Naive B cell (primary cell): ENCODE results near the gene SWT1. TPM values are rescaled to one million over a fixed set of nuclear protein-coding genes. Genes with fewer than 3 reads are reported as not detected.

Source experiments
- ATAC-seq, 2 donors: fragments of 150-1000 bp; cut with Tn5 transposase; 2 replicates each; pipeline ENCODE4 v1.10.0; 2021; ENCODE audit warnings: low read depth in 2 of 2, mild to moderate bottlenecking in 2 of 2, moderate library complexity in 2 of 2
- DNase-seq: peaks from one replicate; pipeline ENCODE4 v3.0.0; 2022
- H3K27ac Mint-ChIP-seq, 6 donors: one replicate each; pipeline ENCODE4 v1.8.0; 2020 to 2022; ENCODE audit warnings: mild to moderate bottlenecking in 6 of 6, mixed read lengths in 6 of 6, moderate library complexity in 5 of 6, inconsistent platforms in 2 of 6
- H3K27me3 Mint-ChIP-seq, 3 donors: one replicate each; pipeline ENCODE4 v1.8.0; 2021 to 2022; ENCODE audit warnings: mixed read lengths in 3 of 3, mild to moderate bottlenecking in 1 of 3
- H3K36me3 Mint-ChIP-seq, 2 donors: one replicate each; pipeline ENCODE4 v1.8.0; 2020 to 2022; ENCODE audit warnings: mixed read lengths in 2 of 2, inconsistent platforms in 1 of 2, mild to moderate bottlenecking in 1 of 2
- H3K4me1 Mint-ChIP-seq, 3 donors: one replicate each; pipeline ENCODE4 v1.8.0; 2020 to 2022; ENCODE audit warnings: mixed read lengths in 3 of 3, inconsistent platforms in 1 of 3, mild to moderate bottlenecking in 1 of 3, moderate library complexity in 1 of 3
- H3K4me3 Mint-ChIP-seq, 8 donors: one replicate each; pipeline ENCODE4 v1.8.0; 2020 to 2022; ENCODE audit warnings: mild to moderate bottlenecking in 8 of 8, mixed read lengths in 8 of 8, moderate library complexity in 8 of 8, inconsistent platforms in 2 of 8
- H3K9me3 Mint-ChIP-seq, 7 donors: one replicate each; pipeline ENCODE4 v1.8.0; 2020 to 2022; ENCODE audit warnings: mixed read lengths in 7 of 7, mild to moderate bottlenecking in 5 of 7, inconsistent platforms in 2 of 7, moderate library complexity in 1 of 7
- polyA plus RNA-seq, 6 donors: library from polyadenylated mRNA; unstranded; fragments of 300-500 nt; fragmentation: Illumina TruSeq; gene quantifications; one replicate each; pipeline ENCODE4 v1.2.3, GENCODE V29; 2021; ENCODE audit warnings: low read depth in 6 of 6

Gene SWT1
- polyA plus RNA-seq, 6 donors from 2014 or later: 4.0 to 6.8 (median 5.3) TPM

GRCh38 chr1:185262151-185262550 lies 105.2 kb downstream of the SWT1 start:
- ATAC-seq (no peak), DNase-seq (no peak)
- Mint-ChIP-seq H3K27me3 (no peaks in the 10 kb centered on the region), H3K4me3 (no peak overlapping the region), H3K36me3 (no peaks in the 10 kb centered on the region), H3K27ac (no peak overlapping the region), H3K4me1 (no peaks in the 10 kb centered on the region), H3K9me3 (no peaks in the 10 kb centered on the region)

DNA sequence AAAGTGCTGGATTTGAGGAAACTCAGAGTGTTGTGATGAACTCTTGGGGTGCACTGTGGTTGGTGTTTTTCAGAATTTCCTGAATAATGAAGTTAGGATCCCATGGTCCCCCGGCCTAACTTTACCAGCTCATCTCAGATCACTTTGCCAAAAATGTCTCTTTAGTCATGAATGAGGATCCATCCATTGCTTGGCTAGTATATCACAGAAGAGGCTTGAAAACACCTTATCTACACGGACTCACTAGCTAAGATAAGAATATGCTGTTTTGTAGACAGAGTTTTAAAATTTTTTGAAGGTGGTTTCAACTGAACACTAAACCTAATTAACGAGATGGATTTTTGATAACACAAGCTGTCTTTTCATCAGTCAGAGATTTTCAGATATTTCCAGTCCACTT lies 106.3 kb downstream of the SWT1 start:
- Mint-ChIP-seq H3K36me3 (no peaks in the 10 kb centered on the region), H3K4me3 (no peak overlapping the region), H3K4me1 (no peaks in the 10 kb centered on the region), H3K27ac (no peak overlapping the region), H3K9me3 (no peaks in the 10 kb centered on the region), H3K27me3 (no peaks in the 10 kb centered on the region)
- DNase-seq (no peak), ATAC-seq (no peak)

DNA sequence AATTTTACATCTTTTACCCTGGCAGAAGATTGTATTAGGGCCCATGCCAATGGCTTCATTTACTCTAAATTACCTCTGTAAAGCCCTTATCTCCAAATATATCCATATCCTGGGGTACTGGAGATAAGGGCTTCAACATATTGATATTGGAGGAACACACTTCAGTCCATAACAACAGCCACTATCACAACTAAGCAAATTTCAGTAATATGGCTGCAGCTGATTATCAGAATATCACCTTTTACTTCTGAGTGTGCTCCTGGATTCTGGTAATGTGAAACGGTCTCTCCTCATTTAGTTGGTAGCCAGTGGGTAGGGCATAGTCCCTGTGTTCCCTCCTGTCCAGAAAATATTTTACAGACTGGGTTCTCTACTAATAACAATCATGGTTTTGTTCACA lies 106.8 kb downstream of the SWT1 start:
- no peak overlapping the region for H3K4me3 Mint-ChIP-seq
- no peaks in the 10 kb centered on the region for H3K4me1 Mint-ChIP-seq
- no peak overlapping the region for H3K27ac Mint-ChIP-seq
- ATAC-seq (no peak), DNase-seq (no peak)
- no peaks in the 10 kb centered on the region for H3K36me3 Mint-ChIP-seq
- no peaks in the 10 kb centered on the region for H3K27me3 Mint-ChIP-seq
- no peaks in the 10 kb centered on the region for H3K9me3 Mint-ChIP-seq

DNA sequence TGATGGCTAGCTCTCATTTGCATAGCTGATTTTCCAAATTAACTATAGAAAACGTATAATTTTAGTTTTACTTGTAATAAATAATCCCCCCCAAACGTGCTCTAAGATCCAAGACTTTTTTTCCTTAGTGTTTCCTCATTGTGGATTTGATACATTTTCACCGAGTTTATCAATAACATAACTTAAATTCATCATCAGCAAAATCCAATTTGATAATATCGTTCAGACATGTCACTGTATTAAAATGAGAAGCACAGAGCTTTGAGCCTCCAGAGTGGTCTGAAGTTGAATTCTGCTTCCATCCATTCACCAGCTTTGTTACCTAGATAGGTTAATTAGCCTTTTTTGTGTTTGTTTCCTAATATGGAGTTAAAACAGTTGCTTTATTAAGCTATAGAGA lies 108.3 kb downstream of the SWT1 start:
- no peak overlapping the region for H3K4me3 Mint-ChIP-seq
- no peaks in the 10 kb centered on the region for H3K36me3 Mint-ChIP-seq
- ATAC-seq: no peak
- H3K9me3 Mint-ChIP-seq: no peaks in the 10 kb centered on the region
- H3K4me1 Mint-ChIP-seq: no peaks in the 10 kb centered on the region
- H3K27ac Mint-ChIP-seq: no peak overlapping the region
- DNase-seq: no peak
- no peaks in the 10 kb centered on the region for H3K27me3 Mint-ChIP-seq

DNA sequence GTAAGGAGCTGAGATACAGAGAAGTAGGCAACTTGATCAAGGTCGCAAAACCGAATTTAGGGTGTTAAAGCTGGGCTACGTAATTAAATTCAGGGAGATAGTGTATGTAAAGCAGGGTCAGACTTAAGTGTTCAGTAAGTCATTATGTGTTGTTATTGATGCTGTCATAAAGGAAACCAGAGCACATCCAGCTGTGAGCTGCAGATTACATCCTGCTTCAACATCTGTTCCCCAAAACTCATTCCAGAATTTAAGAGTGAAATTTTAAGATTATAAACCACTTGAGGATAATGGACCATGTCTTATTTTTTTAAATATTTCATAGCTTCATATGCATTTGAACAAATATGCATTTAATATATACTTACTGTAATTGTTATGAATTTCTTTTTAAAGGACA lies 110.3 kb downstream of the SWT1 start:
- no peak for DNase-seq
- Mint-ChIP-seq H3K4me1 (no peaks in the 10 kb centered on the region), H3K36me3 (peaks cover 0 to 7% of the 10 kb centered on the region in 2 donors), H3K4me3 (no peak overlapping the region), H3K27ac (no peak overlapping the region), H3K27me3 (no peaks in the 10 kb centered on the region), H3K9me3 (no peaks in the 10 kb centered on the region)
- no peak for ATAC-seq

- Mint-ChIP-seq H3K9me3 (no peaks in the 10 kb centered on the region), H3K4me1 (no peaks in the 10 kb centered on the region)
- no peak for ATAC-seq
Measured at GRCh38 chr1:185267701-185268100, 110.7 kb downstream of the SWT1 start.

GRCh38 chr1:185268352-185268751 lies 111.4 kb downstream of the SWT1 start:
- Mint-ChIP-seq H3K36me3 (peaks cover 0 to 10% of the 10 kb centered on the region in 2 donors), H3K27me3 (no peaks in the 10 kb centered on the region), H3K27ac (no peak overlapping the region), H3K4me3 (no peak overlapping the region), H3K9me3 (no peaks in the 10 kb centered on the region), H3K4me1 (no peaks in the 10 kb centered on the region)
- ATAC-seq (no peak), DNase-seq (no peak)

More at GRCh38 chr1:185267701-185268100, 110.7 kb downstream of the SWT1 start:
- H3K27me3 Mint-ChIP-seq: no peaks in the 10 kb centered on the region
- no peak overlapping the region for H3K4me3 Mint-ChIP-seq
- DNase-seq: no peak
- peaks cover 0 to 10% of the 10 kb centered on the region in 2 donors for H3K36me3 Mint-ChIP-seq
- H3K27ac Mint-ChIP-seq: no peak overlapping the region

DNA sequence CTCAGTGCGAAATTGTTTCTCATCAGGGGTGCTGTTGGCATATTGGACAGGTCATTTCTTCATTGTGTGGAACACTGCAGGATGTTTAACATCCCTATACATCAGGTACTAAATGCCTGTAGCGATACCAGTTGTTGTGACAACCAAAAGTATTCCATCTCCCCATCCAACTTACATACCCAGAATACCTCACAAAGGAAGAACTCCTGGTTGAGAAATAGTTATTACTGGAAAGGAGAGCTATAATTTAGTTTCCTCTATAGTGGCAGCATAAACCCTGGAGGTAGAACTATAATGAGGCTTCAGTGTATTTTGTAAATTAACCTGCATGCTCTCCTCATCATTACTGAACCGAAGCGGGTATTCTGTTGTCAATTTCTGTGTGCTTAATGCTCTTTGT lies 115.0 kb downstream of the SWT1 start:
- DNase-seq (no peak), ATAC-seq (no peak)
- H3K27me3 Mint-ChIP-seq: no peaks in the 10 kb centered on the region
- H3K4me3 Mint-ChIP-seq: no peak overlapping the region
- H3K4me1 Mint-ChIP-seq: no peaks in the 10 kb centered on the region
- no peak overlapping the region for H3K27ac Mint-ChIP-seq
- H3K9me3 Mint-ChIP-seq: no peaks in the 10 kb centered on the region
- H3K36me3 Mint-ChIP-seq: peaks cover 0 to 10% of the 10 kb centered on the region in 2 donors

- DNase-seq: no peak
- Mint-ChIP-seq H3K4me1 (peaks cover 0 to 1% (median 0%) of the 10 kb centered on the region in 3 donors), H3K36me3 (peaks cover 24 to 32% of the 10 kb centered on the region in 2 donors), H3K27ac (no peak overlapping the region), H3K27me3 (no peaks in the 10 kb centered on the region), H3K4me3 (no peak overlapping the region), H3K9me3 (peaks cover 0 to 1% (median 0%) of the 10 kb centered on the region in 7 donors)
- no peak for ATAC-seq
Measured at GRCh38 chr1:185279571-185279970, 122.6 kb downstream of the SWT1 start.

GRCh38 chr1:185280589-185280988 lies 123.6 kb downstream of the SWT1 start:
- H3K4me1 Mint-ChIP-seq: peaks cover 0 to 1% (median 0%) of the 10 kb centered on the region in 3 donors
- peaks cover 0 to 1% (median 0%) of the 10 kb centered on the region in 7 donors for H3K9me3 Mint-ChIP-seq
- H3K27ac Mint-ChIP-seq: peak overlapping the region in 2 of 6 donors; percentile 71 to 92
- ATAC-seq (no peak), DNase-seq (no peak)
- H3K27me3 Mint-ChIP-seq: no peaks in the 10 kb centered on the region
- no peak overlapping the region for H3K4me3 Mint-ChIP-seq
- peaks cover 24 to 32% of the 10 kb centered on the region in 2 donors for H3K36me3 Mint-ChIP-seq

DNA sequence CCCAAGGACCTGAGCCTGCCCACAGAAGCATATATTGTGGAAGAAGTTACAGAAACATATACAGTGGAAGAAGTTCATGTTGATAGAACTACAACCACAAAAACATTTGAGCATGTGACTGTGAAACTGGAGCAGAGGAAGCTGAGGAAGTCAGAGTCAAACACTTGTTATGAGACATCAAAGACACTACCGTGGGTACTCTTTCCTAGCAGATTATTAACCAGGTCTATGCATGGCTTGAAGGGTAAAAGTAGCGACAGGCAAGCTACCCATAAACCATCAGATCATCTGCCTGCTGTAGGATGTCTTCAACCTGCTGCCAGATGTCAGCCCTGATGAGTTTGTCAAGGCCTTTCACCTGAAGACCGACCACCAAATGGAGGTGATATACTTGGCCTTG lies 124.3 kb downstream of the SWT1 start:
- Mint-ChIP-seq H3K27me3 (no peaks in the 10 kb centered on the region), H3K27ac (no peak overlapping the region), H3K4me3 (peak overlapping the region in 1 of 8 donors; percentile 34), H3K9me3 (peaks cover 0 to 1% (median 0%) of the 10 kb centered on the region in 7 donors), H3K36me3 (peaks cover 24 to 32% of the 10 kb centered on the region in 2 donors), H3K4me1 (peaks cover 0 to 1% (median 0%) of the 10 kb centered on the region in 3 donors)
- DNase-seq: no peak
- ATAC-seq: no peak

DNA sequence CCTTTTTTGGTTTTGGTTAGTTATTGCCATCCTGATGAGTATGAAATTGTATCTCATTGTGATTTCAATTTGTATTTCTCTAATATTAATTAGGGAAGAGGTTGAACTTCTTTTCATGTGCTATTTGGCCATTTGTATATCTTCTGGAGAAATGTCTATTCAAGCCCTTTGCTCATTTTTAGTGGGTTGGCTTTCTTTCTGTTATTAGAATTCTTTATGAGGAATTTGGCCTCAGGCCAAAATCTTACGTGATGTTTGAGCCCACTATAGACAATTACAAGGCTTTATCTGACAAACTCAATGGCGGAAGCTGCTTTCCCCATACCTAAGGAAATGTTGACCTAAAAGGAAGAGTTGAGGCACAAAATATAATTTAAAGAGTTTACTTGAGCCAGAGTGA lies 127.1 kb downstream of the SWT1 start:
- DNase-seq (no peak), ATAC-seq (no peak)
- H3K27ac Mint-ChIP-seq: peak overlapping the region in 1 of 6 donors; percentile 26
- H3K27me3 Mint-ChIP-seq: no peaks in the 10 kb centered on the region
- peaks cover 0 to under 1% (median 0%) of the 10 kb centered on the region in 7 donors for H3K9me3 Mint-ChIP-seq
- H3K4me3 Mint-ChIP-seq: no peak overlapping the region
- H3K36me3 Mint-ChIP-seq: peaks cover 8 to 25% of the 10 kb centered on the region in 2 donors
- H3K4me1 Mint-ChIP-seq: peaks cover 0 to 1% (median 0%) of the 10 kb centered on the region in 3 donors

- Mint-ChIP-seq H3K27ac (peak overlapping the region in 2 of 6 donors; percentile 26 to 38), H3K9me3 (peaks cover 0 to 4% (median 0%) of the 10 kb centered on the region in 7 donors), H3K27me3 (no peaks in the 10 kb centered on the region), H3K4me3 (peak overlapping the region in 1 of 8 donors; percentile 17), H3K36me3 (peaks cover 2 to 19% of the 10 kb centered on the region in 2 donors), H3K4me1 (peaks cover 0 to 1% (median 0%) of the 10 kb centered on the region in 3 donors)
- ATAC-seq (no peak), DNase-seq (no peak)
Measured at GRCh38 chr1:185284533-185285276, 127.7 kb downstream of the SWT1 start.

- no peaks in the 10 kb centered on the region for H3K36me3 Mint-ChIP-seq
- ATAC-seq (no peak), DNase-seq (no peak)
- H3K9me3 Mint-ChIP-seq: peaks cover 0 to 5% (median 0%) of the 10 kb centered on the region in 7 donors
- H3K4me3 Mint-ChIP-seq: no peak overlapping the region
- no peaks in the 10 kb centered on the region for H3K27me3 Mint-ChIP-seq
- no peak overlapping the region for H3K27ac Mint-ChIP-seq
- H3K4me1 Mint-ChIP-seq: peaks cover 4 to 16% (median 9%) of the 10 kb centered on the region in 3 donors
Measured at GRCh38 chr1:185287451-185287850, 130.5 kb downstream of the SWT1 start.
